Mononuclear cell (primary cell): Measurements from ENCODE around the gene GPR33. TPM values are rescaled to one million over a fixed set of nuclear protein-coding genes. Genes with fewer than 3 reads are reported as not detected.

Experiments used
- H3K27me3 ChIP-seq: 2 replicates; pipeline ENCODE4 v1.6.0; 2011; ENCODE audit warnings: low read length, control low read depth; ENCODE audit not compliant: insufficient read depth
- H3K4me1 ChIP-seq: 2 replicates; pipeline ENCODE4 v1.5.1; 2011; ENCODE audit warnings: mild to moderate bottlenecking, low read length, control low read depth; ENCODE audit not compliant: insufficient read depth
- H3K4me3 ChIP-seq: 2 replicates; pipeline ENCODE4 v1.5.1; 2011; ENCODE audit warnings: mild to moderate bottlenecking, low read length, moderate library complexity
- H3K9me3 ChIP-seq: 2 replicates; pipeline ENCODE4 v1.5.1; 2011; ENCODE audit warnings: low read depth, mild to moderate bottlenecking, control low read depth, low read length
- total RNA-seq: library from RNA; depleted of rRNA; stranded (reverse); fragments of >200 nt; gene quantifications from one replicate; pipeline ENCODE4 v1.2.3, GENCODE V29; 2012

The GPR33 gene
- total RNA-seq = not detected

- no peaks in the 10 kb centered on the region for H3K27me3 ChIP-seq
- no peak within 1 kb of the TSS for H3K4me3 ChIP-seq
- no peaks in the 10 kb centered on the region for H3K9me3 ChIP-seq
- peaks cover 63% of the 10 kb centered on the region for H3K4me1 ChIP-seq
Measured at GRCh38 chr14:31487886-31488285, at the start of gene GPR33. TSS of gene GPR33 (minus strand) at chr14:31488039. CDS start at chr14:31483965, 4,074 bp downstream.

DNA sequence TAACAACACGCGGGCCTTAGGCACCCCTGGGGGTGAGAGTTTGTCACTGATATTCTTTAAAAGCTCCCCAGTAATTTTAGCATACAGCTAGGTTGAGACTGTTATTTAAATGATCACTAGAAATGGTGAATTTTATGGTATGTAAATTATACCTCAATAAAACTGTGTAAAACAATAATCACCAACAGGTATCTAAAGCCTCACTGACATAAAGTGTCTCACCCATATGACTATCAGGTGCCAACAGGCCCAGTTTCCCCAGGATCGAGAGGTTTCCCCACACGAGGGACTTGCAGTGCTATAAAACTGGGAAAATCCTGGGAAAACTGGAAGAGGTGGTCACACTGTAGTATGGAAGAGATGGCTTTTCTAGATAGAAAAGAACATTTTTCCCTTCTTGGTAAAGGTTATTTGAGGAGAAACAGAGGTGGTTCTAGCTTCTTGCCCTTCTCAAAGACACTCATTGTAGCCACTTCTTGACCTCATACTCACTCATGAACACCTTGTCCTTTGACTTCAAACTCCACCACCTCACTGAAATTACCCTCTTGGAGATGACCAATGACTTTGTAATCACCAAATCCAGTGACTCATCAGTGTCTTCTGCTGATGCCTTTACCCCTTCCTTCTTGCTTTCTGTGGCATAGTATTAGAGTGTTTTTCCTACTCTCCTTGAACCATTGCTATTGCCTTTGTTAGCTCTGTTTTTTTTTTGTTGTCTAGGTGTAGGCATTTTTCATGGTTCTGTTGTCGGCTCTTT lies 48.5 kb upstream of the GPR33 start:
- Histone ChIP-seq H3K9me3 (no peaks in the 10 kb centered on the region), H3K4me1 (no peaks in the 10 kb centered on the region), H3K4me3 (no peak overlapping the region), H3K27me3 (peaks cover 7% of the 10 kb centered on the region)

DNA sequence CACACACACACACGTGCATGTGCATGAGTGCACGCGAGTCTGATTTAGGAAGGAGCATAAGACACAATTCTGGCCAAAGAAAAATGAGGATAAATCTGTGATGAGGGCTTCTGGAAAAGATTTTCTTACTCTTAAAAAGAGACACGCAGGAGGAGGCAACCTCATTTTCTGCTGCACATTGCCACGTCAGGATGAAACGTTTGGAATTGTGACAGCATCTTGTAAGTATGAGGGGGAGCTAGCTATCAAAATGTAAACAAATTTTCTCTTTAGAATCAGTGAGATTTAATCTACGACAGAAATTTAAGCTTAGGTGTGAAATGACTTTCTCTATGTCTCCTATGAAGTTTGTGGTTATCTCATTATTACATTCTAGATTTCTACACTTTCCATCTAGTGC lies 42.3 kb upstream of the GPR33 start:
- Histone ChIP-seq H3K9me3 (no peaks in the 10 kb centered on the region), H3K4me3 (no peak overlapping the region), H3K27me3 (peaks cover 3% of the 10 kb centered on the region)

DNA sequence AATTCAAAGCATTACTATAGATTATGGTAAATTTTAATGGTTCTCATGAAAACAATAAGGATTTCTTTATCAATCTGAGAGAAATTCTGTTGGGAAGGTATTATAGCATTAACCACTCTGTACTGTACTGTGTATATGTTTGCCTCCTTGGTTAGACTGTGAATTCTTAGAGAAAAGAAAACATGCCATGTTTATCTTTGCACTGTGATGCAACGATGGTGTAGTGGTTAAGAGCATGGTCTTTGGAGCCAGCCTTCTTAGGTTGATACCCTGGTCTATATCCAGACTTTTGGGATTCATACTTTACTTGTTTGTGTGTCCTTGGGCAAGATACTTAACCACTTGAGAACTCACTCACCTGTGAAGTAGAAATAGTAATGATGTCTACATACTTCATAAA lies 41.2 kb upstream of the GPR33 start:
- Histone ChIP-seq H3K27me3 (no peaks in the 10 kb centered on the region), H3K4me1 (no peaks in the 10 kb centered on the region), H3K9me3 (no peaks in the 10 kb centered on the region), H3K4me3 (no peak overlapping the region)

More for the DNA sequence above, 42.3 kb upstream of the GPR33 start:
- H3K4me1 ChIP-seq = no peaks in the 10 kb centered on the region

- Histone ChIP-seq H3K4me3 (no peak overlapping the region), H3K4me1 (no peaks in the 10 kb centered on the region), H3K27me3 (no peaks in the 10 kb centered on the region), H3K9me3 (no peaks in the 10 kb centered on the region)
Measured at GRCh38 chr14:31527546-31527945, 39.7 kb upstream of the GPR33 start.

- H3K4me1 ChIP-seq = no peaks in the 10 kb centered on the region
- no peaks in the 10 kb centered on the region for H3K9me3 ChIP-seq
- no peaks in the 10 kb centered on the region for H3K27me3 ChIP-seq
- H3K4me3 ChIP-seq = no peak overlapping the region
Measured at GRCh38 chr14:31527087-31527486, 39.2 kb upstream of the GPR33 start.

DNA sequence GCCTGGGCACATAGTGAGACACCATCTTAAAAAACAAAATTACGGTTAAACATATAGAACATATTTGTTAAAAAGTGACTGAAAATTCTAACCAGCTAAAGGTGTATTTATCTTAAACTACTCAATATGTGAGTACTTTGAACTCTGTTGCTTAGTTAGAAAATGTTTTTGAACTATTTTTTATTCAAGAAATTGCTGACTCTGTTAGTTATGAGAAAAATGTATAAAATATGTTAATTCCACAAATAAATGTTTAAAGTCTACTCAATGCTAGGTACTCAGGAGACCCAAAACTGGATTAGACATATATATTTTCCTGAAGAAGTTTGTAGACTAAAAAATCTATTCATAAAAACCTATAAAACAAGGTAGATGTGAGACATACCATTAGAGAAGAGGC lies 23.0 kb upstream of the GPR33 start:
- H3K9me3 ChIP-seq = no peaks in the 10 kb centered on the region
- H3K4me1 ChIP-seq = no peaks in the 10 kb centered on the region
- peaks cover 6% of the 10 kb centered on the region for H3K27me3 ChIP-seq
- no peak overlapping the region for H3K4me3 ChIP-seq

GRCh38 chr14:31510222-31510621 lies 22.4 kb upstream of the GPR33 start:
- H3K9me3 ChIP-seq = no peaks in the 10 kb centered on the region
- no peaks in the 10 kb centered on the region for H3K4me1 ChIP-seq
- peaks cover 6% of the 10 kb centered on the region for H3K27me3 ChIP-seq
- no peak overlapping the region for H3K4me3 ChIP-seq

DNA sequence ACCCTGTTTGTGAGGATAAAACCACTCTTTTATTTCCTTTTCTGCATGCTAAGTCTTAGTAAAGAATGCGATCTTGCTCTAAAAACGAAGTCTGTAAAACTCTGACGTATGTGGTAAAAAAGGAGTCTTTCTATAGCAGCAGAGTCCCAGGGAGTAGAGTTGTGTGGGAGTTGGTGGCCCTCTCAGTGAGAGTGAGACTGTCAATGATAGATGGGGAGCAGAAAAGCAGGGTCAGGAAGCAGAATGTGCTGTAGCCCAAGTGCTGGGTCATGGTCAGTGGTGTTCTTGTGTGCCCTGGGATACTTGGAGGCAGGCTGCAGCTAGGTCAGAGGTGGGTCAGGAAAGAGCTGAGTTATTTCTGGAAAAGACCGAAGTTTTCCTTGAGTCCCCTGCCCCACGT lies 20.3 kb upstream of the GPR33 start:
- no peaks in the 10 kb centered on the region for H3K4me1 ChIP-seq
- H3K9me3 ChIP-seq = no peaks in the 10 kb centered on the region
- no peak overlapping the region for H3K4me3 ChIP-seq
- no peaks in the 10 kb centered on the region for H3K27me3 ChIP-seq

DNA sequence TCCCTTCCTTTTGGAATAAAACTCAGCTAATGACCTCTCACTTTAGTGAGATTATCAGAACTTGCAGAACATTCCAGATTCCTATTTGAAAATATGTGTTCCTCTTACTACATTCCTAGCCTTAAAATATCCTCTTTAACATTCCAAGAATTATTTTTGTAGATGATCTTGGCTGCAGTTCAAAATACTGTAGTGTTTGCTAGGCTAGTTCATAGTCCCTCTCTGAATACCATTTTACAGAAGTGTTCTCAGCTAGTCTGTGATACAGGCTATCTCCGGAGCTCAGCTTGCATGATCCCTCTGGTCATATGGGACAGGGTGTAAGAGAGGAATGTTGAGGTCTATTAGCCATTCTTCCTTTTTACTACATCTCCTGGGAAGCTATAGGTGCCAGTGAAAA lies 17.6 kb upstream of the GPR33 start:
- Histone ChIP-seq H3K27me3 (no peaks in the 10 kb centered on the region), H3K4me3 (no peak overlapping the region), H3K4me1 (no peaks in the 10 kb centered on the region), H3K9me3 (no peaks in the 10 kb centered on the region)

- Histone ChIP-seq H3K4me1 (no peaks in the 10 kb centered on the region), H3K9me3 (no peaks in the 10 kb centered on the region), H3K4me3 (no peak overlapping the region), H3K27me3 (no peaks in the 10 kb centered on the region)
Measured at GRCh38 chr14:31501870-31502269, 14.0 kb upstream of the GPR33 start.

- Histone ChIP-seq H3K4me1 (peaks cover 28% of the 10 kb centered on the region), H3K9me3 (no peaks in the 10 kb centered on the region), H3K4me3 (no peak overlapping the region), H3K27me3 (no peaks in the 10 kb centered on the region)
Measured at GRCh38 chr14:31492759-31493498, 5.1 kb upstream of the GPR33 start.

GRCh38 chr14:31489691-31490090 lies 1.9 kb upstream of the GPR33 start:
- Histone ChIP-seq H3K4me1 (peaks cover 57% of the 10 kb centered on the region), H3K27me3 (no peaks in the 10 kb centered on the region), H3K4me3 (no peak overlapping the region), H3K9me3 (no peaks in the 10 kb centered on the region)

DNA sequence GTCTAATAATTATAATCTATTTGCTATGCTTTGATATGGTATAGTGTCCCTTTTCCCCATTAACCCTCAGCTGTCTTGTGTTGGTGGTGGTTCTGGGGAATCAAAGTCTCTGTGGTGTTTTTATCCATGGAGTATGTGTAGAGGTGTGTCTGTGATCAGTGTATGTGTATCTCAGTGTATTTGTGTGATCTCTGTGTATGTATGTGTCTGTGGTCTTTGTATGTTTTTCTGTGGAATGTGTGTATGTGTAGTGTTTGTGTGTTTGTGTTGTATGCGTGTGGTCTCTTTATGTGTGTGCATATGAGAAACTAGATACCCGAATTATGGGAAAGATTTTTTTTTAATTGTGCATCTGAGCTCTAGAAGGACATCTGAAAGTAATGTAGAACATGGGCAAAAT lies 1.1 kb downstream of the GPR33 start:
- H3K9me3 ChIP-seq = no peaks in the 10 kb centered on the region
- H3K4me1 ChIP-seq = peaks cover 63% of the 10 kb centered on the region
- H3K4me3 ChIP-seq = no peak overlapping the region
- H3K27me3 ChIP-seq = no peaks in the 10 kb centered on the region

DNA sequence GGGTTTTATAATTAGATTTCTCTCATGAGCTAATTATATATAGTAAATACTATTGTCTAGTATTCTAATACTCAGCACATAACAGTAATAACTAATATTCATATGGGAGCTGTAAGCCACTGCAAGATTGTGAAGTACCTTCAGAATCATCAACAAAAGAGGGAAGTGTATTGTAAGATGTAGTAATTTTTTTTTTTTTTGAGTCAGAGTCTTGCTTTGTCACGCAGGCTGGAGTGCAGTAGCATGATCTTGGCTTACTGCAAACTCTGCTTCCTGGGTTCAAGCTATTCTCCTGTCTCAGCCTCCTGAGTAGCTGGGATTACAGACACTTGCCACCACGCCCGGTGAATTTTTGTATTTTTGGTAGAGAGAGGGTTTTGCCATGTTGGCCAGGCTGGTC lies 3.1 kb downstream of the GPR33 start:
- Histone ChIP-seq H3K9me3 (no peaks in the 10 kb centered on the region), H3K4me3 (no peak overlapping the region), H3K4me1 (peaks cover 50% of the 10 kb centered on the region), H3K27me3 (peaks cover 3% of the 10 kb centered on the region)

DNA sequence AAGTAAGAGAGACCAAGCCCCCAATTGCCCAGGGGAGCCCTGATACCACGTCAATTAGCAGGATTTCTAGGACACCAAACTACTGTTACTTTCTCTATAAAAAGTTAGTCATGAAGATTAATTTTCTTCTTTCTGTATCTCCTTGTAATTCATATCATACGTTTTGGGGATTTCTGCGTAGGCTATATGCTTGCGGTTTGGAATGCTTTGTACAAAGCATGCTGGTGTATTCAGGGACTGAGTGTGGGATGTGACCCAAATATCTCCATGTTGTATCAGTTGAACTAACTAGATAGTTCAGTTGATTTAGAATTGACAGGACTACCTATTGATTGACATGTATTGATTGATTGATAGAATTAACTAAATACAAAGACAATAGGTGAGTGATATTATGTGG lies 7.7 kb downstream of the GPR33 start:
- Histone ChIP-seq H3K4me3 (no peak overlapping the region), H3K9me3 (no peaks in the 10 kb centered on the region), H3K27me3 (peaks cover 3% of the 10 kb centered on the region), H3K4me1 (peaks cover 14% of the 10 kb centered on the region)
